Liver (tissue), 9 donors: ENCODE measurements around the gene COL8A2. TPM values are rescaled to one million over a fixed set of nuclear protein-coding genes. Genes with fewer than 3 reads are reported as not detected.

ENCODE experiments used
- DNase-seq: peaks from one replicate; pipeline ENCODE4 v3.0.0-alpha.2; 2017; ENCODE audit warnings: low spot score
- H3K27ac ChIP-seq, 2 donors: one replicate each; pipeline ENCODE4 v1.7.0; 2013; ENCODE audit warnings: inconsistent platforms in 2 of 2, low read length in 2 of 2, control low read depth in 1 of 2, low read depth in 1 of 2, mild to moderate bottlenecking in 1 of 2
- H3K27me3 ChIP-seq, 4 donors: one replicate each; pipeline versions ENCODE4 v1.6.1 to v1.7.0; 2013; ENCODE audit warnings: low read length in 3 of 4, inconsistent platforms in 1 of 4, mild to moderate bottlenecking in 1 of 4, moderate library complexity in 1 of 4; ENCODE audit not compliant: control insufficient read depth in 4 of 4, insufficient read depth in 4 of 4
- H3K36me3 ChIP-seq, 4 donors: one replicate each; pipeline versions ENCODE4 v1.6.1 to v1.7.0; 2013; ENCODE audit warnings: low read length in 3 of 4, mild to moderate bottlenecking in 3 of 4, low read depth in 1 of 4, moderate library complexity in 1 of 4; ENCODE audit not compliant: control insufficient read depth in 4 of 4, insufficient read depth in 3 of 4
- H3K4me1 ChIP-seq, 4 donors: one replicate each; pipeline versions ENCODE4 v1.6.1 to v1.7.0; 2013; ENCODE audit warnings: low read length in 3 of 4, mild to moderate bottlenecking in 3 of 4, moderate library complexity in 1 of 4; ENCODE audit not compliant: control insufficient read depth in 4 of 4, insufficient read depth in 4 of 4
- H3K4me3 ChIP-seq, 3 donors: one replicate each; pipeline versions ENCODE4 v1.6.1 to v1.7.0; 2013; ENCODE audit warnings: low read length in 3 of 3, control low read depth in 1 of 3, low read depth in 1 of 3, mild to moderate bottlenecking in 1 of 3
- H3K9ac ChIP-seq, 2 donors: one replicate each; pipeline ENCODE4 v1.7.0; 2013; ENCODE audit warnings: low read length in 2 of 2, mild to moderate bottlenecking in 2 of 2, moderate library complexity in 2 of 2, control low read depth in 1 of 2, low read depth in 1 of 2
- H3K9me3 ChIP-seq, 4 donors: one replicate each; pipeline versions ENCODE4 v1.6.1 to v1.7.0; 2013; ENCODE audit warnings: low read length in 3 of 4; ENCODE audit not compliant: control insufficient read depth in 4 of 4
- EGR1 ChIP-seq, 2 donors: IDR thresholded peaks; 2 replicates each; pipeline ENCODE4 v1.6.1; 2016 to 2018; ENCODE audit warnings: antibody characterized with exemption in 2 of 2, low read depth in 2 of 2
- FOXA1 ChIP-seq: IDR thresholded peaks from 2 replicates; pipeline ENCODE4 v1.6.1; 2016; ENCODE audit warnings: antibody characterized with exemption
- FOXA2 ChIP-seq: IDR thresholded peaks from 2 replicates; pipeline ENCODE4 v1.6.1; 2016; ENCODE audit warnings: antibody characterized with exemption
- GABPA ChIP-seq, 2 donors: IDR thresholded peaks in 1 of 2; conservative IDR thresholded peaks in 1 of 2; 2 replicates each; pipeline ENCODE4 v1.6.1; 2016; ENCODE audit warnings: antibody characterized with exemption in 2 of 2, mild to moderate bottlenecking in 1 of 2, moderate library complexity in 1 of 2
- HNF4A ChIP-seq, 2 donors: conservative IDR thresholded peaks; 2 replicates each; pipeline ENCODE4 v1.6.1; 2016; ENCODE audit warnings: antibody characterized with exemption in 2 of 2, mild to moderate bottlenecking in 2 of 2
- HNF4G ChIP-seq: IDR thresholded peaks from 2 replicates; pipeline ENCODE4 v1.6.1; 2016; ENCODE audit warnings: antibody characterized with exemption
- JUND ChIP-seq, 2 donors: IDR thresholded peaks; 2 replicates each; pipeline ENCODE4 v1.6.1; 2016; ENCODE audit warnings: antibody characterized with exemption in 2 of 2
- NR2F2 ChIP-seq: IDR thresholded peaks from 2 replicates; pipeline ENCODE4 v1.6.1; 2016; ENCODE audit warnings: antibody characterized with exemption
- RAD21 ChIP-seq, 2 donors: IDR thresholded peaks; 2 replicates each; pipeline ENCODE4 v1.6.1; 2016; ENCODE audit warnings: antibody characterized with exemption in 2 of 2, mild to moderate bottlenecking in 2 of 2
- RXRA ChIP-seq, 2 donors: IDR thresholded peaks; 2 replicates each; pipeline ENCODE4 v1.6.1; 2017 to 2018; ENCODE audit warnings: antibody characterized with exemption in 2 of 2, mild to moderate bottlenecking in 1 of 2
- SP1 ChIP-seq: IDR thresholded peaks from 2 replicates; pipeline ENCODE4 v1.6.1; 2018; ENCODE audit warnings: antibody characterized with exemption, mild to moderate bottlenecking
- TAF1 ChIP-seq: conservative IDR thresholded peaks from 2 replicates; pipeline ENCODE4 v1.6.1; 2016; ENCODE audit warnings: antibody characterized with exemption, mild to moderate bottlenecking
- YY1 ChIP-seq: IDR thresholded peaks from 2 replicates; pipeline ENCODE4 v1.6.1; 2016; ENCODE audit warnings: antibody characterized with exemption, mild to moderate bottlenecking
- WGBS: extraction: QIAGEN DNeasy Blood & Tissue Kit; methylation state at CpG from one replicate; pipeline ENCODE4 v1.1.7; 2013; 5-methylcytosine and 5-hydroxymethylcytosine counted together
- polyA plus RNA-seq, 2 donors: library from polyadenylated mRNA; stranded (reverse) in 1 of 2; unstranded in 1 of 2; fragments of 200-250 nt in 1 of 2; fragments of >200 nt in 1 of 2; fragmentation: Nextera tagmentation in 1 of 2; extraction: Ambion mirVana in 1 of 2; gene quantifications; one replicate each; pipeline versions ENCODE4 v1.2.1 to v1.2.3, GENCODE V29; 2013 to 2015
- total RNA-seq, 2 donors: library from RNA; depleted of rRNA; stranded (reverse); fragments of >200 nt; gene quantifications; one replicate each; pipeline ENCODE4 v1.2.3, GENCODE V29; 2014
- TF ChIP-seq, protein P1 (sequence below): IDR thresholded peaks from 2 replicates; pipeline ENCODE4 v1.6.1; 2016; ENCODE audit warnings: antibody characterized with exemption, mild to moderate bottlenecking
- TF ChIP-seq, protein P2 (sequence below): IDR thresholded peaks from 2 replicates; pipeline ENCODE4 v1.6.1; 2016; ENCODE audit warnings: antibody characterized with exemption
- TF ChIP-seq, protein P3 (sequence below): IDR thresholded peaks from 2 replicates; pipeline ENCODE4 v1.6.1; 2016; ENCODE audit warnings: antibody characterized with exemption
- TF ChIP-seq, protein P4 (sequence below): IDR thresholded peaks from 2 replicates; pipeline ENCODE4 v1.6.1; 2016; ENCODE audit warnings: antibody characterized with exemption
- TF ChIP-seq, protein P5 (sequence below): fragments of 150-350 bp; IDR thresholded peaks from 2 replicates; pipeline ENCODE4 v1.5.1; 2017; ENCODE audit warnings: improper control_type of control experiment, low read depth, low read length; ENCODE audit not compliant: missing input control
- donor health status: healthy.
- donor health status: healthy.
- donor health status: healthy.
- donor health status: healthy.
- donor health status: healthy.

Gene COL8A2
- total and polyA plus RNA-seq, 4 donors, result 0.04 to 0.47 (median 0.35) TPM

DNA sequence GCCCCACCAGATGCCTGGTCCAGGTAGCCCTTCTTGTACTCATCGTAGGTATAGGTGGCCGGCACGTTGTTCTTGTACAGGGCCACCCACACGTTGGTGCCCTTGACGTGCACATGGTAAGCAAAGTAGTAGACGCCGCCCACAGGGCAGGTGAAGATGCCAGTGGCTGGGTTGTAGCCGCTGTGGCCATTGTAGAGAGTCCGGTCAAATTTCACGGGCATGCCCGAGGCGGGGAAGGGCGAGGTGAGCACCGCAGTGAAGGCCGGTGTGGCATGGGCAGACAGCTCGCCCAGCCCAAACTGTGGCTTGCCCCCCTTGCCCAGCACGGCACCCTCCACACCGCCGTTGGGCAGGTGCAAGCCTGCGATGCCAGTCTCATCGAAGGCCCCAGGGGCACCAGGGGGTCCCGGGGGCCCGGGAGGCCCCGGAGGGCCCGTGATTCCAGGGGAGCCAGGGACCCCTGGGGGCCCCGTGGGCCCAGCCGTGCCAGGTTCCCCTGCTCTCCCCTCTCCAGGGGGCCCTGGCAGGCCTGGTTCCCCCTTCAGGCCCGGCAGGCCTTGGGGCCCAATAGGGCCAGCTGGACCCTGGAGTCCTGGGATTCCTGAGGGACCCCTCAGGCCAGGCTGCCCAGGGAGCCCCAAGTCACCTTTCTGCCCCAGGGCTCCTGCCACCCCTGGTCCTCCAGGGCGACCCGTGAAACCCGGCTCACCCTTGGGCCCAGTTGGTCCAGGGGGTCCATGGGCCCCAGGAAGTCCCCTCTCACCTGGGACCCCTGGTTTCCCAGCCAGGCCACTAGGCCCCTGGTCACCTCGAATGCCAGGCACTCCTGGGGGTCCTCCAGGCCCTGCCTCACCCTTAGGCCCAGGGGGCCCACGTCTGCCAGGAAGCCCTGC lies 27.1 kb downstream of the COL8A2 start:
- Histone ChIP-seq H3K27me3 (no peaks in the 10 kb centered on the region), H3K36me3 (peaks cover 5 to 29% (median 11%) of the 10 kb centered on the region in 4 donors), H3K4me3 (no peak overlapping the region), H3K4me1 (peaks cover 0 to 5% (median 2%) of the 10 kb centered on the region in 4 donors), H3K9me3 (no peaks in the 10 kb centered on the region), H3K9ac (no peak overlapping the region), H3K27ac (no peak overlapping the region)
- TF ChIP-seq FOXA1 (no peak), RAD21 (IDR thresholded peaks at IDR 0.05) (no peak), NR2F2 (no peak), HNF4A (conservative IDR thresholded peaks at IDR 0.05) (no peak), FOXA2 (no peak), YY1 (no peak), EGR1 (IDR thresholded peaks at IDR 0.05; ENCODE audit: low read depth in 2 of 2) (no peak), TAF1 (no peak), RXRA (IDR thresholded peaks at IDR 0.05) (no peak), GABPA (IDR thresholded peaks at IDR 0.05 in 1 of 2, conservative IDR thresholded peaks at IDR 0.05 in 1 of 2) (no peak), SP1 (no peak), HNF4G (no peak), JUND (IDR thresholded peaks at IDR 0.05) (no peak)
- TF ChIP-seq, protein P1, sequence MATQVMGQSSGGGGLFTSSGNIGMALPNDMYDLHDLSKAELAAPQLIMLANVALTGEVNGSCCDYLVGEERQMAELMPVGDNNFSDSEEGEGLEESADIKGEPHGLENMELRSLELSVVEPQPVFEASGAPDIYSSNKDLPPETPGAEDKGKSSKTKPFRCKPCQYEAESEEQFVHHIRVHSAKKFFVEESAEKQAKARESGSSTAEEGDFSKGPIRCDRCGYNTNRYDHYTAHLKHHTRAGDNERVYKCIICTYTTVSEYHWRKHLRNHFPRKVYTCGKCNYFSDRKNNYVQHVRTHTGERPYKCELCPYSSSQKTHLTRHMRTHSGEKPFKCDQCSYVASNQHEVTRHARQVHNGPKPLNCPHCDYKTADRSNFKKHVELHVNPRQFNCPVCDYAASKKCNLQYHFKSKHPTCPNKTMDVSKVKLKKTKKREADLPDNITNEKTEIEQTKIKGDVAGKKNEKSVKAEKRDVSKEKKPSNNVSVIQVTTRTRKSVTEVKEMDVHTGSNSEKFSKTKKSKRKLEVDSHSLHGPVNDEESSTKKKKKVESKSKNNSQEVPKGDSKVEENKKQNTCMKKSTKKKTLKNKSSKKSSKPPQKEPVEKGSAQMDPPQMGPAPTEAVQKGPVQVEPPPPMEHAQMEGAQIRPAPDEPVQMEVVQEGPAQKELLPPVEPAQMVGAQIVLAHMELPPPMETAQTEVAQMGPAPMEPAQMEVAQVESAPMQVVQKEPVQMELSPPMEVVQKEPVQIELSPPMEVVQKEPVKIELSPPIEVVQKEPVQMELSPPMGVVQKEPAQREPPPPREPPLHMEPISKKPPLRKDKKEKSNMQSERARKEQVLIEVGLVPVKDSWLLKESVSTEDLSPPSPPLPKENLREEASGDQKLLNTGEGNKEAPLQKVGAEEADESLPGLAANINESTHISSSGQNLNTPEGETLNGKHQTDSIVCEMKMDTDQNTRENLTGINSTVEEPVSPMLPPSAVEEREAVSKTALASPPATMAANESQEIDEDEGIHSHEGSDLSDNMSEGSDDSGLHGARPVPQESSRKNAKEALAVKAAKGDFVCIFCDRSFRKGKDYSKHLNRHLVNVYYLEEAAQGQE, result no peak
- TF ChIP-seq, protein P2, sequence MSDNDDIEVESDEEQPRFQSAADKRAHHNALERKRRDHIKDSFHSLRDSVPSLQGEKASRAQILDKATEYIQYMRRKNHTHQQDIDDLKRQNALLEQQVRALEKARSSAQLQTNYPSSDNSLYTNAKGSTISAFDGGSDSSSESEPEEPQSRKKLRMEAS, result no peak
- TF ChIP-seq, protein P3, sequence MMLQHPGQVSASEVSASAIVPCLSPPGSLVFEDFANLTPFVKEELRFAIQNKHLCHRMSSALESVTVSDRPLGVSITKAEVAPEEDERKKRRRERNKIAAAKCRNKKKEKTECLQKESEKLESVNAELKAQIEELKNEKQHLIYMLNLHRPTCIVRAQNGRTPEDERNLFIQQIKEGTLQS, result no peak
- TF ChIP-seq, protein P4, sequence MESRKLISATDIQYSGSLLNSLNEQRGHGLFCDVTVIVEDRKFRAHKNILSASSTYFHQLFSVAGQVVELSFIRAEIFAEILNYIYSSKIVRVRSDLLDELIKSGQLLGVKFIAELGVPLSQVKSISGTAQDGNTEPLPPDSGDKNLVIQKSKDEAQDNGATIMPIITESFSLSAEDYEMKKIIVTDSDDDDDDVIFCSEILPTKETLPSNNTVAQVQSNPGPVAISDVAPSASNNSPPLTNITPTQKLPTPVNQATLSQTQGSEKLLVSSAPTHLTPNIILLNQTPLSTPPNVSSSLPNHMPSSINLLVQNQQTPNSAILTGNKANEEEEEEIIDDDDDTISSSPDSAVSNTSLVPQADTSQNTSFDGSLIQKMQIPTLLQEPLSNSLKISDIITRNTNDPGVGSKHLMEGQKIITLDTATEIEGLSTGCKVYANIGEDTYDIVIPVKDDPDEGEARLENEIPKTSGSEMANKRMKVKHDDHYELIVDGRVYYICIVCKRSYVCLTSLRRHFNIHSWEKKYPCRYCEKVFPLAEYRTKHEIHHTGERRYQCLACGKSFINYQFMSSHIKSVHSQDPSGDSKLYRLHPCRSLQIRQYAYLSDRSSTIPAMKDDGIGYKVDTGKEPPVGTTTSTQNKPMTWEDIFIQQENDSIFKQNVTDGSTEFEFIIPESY, result no peak
- TF ChIP-seq, protein P5, sequence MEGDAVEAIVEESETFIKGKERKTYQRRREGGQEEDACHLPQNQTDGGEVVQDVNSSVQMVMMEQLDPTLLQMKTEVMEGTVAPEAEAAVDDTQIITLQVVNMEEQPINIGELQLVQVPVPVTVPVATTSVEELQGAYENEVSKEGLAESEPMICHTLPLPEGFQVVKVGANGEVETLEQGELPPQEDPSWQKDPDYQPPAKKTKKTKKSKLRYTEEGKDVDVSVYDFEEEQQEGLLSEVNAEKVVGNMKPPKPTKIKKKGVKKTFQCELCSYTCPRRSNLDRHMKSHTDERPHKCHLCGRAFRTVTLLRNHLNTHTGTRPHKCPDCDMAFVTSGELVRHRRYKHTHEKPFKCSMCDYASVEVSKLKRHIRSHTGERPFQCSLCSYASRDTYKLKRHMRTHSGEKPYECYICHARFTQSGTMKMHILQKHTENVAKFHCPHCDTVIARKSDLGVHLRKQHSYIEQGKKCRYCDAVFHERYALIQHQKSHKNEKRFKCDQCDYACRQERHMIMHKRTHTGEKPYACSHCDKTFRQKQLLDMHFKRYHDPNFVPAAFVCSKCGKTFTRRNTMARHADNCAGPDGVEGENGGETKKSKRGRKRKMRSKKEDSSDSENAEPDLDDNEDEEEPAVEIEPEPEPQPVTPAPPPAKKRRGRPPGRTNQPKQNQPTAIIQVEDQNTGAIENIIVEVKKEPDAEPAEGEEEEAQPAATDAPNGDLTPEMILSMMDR, result no peak
- no peak for DNase-seq
- 95% methylated on average over 33 of the region's 33 CpGs for WGBS
